ENCODE measurements around the gene ZNF775.

ZNF775 gene

GRCh38 chr7:150339409-150339809 is 39.7 kb upstream of the ZNF775 start:
- DNase-seq (ENCODE audit: low spot score) = no peak
- TF ChIP-seq, protein P1, sequence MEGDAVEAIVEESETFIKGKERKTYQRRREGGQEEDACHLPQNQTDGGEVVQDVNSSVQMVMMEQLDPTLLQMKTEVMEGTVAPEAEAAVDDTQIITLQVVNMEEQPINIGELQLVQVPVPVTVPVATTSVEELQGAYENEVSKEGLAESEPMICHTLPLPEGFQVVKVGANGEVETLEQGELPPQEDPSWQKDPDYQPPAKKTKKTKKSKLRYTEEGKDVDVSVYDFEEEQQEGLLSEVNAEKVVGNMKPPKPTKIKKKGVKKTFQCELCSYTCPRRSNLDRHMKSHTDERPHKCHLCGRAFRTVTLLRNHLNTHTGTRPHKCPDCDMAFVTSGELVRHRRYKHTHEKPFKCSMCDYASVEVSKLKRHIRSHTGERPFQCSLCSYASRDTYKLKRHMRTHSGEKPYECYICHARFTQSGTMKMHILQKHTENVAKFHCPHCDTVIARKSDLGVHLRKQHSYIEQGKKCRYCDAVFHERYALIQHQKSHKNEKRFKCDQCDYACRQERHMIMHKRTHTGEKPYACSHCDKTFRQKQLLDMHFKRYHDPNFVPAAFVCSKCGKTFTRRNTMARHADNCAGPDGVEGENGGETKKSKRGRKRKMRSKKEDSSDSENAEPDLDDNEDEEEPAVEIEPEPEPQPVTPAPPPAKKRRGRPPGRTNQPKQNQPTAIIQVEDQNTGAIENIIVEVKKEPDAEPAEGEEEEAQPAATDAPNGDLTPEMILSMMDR (IDR thresholded peaks at IDR 0.05; ENCODE audit: extremely low read depth, insufficient read depth, missing control alignments) = no peak
- in situ Hi-C loops (cut with MboI; ENCODE audit: low pct_unique_long_range_greater_than_20kb, low sequenced_read_pairs, unreplicated experiment) = no loop called here

- TF ChIP-seq, protein P1 (IDR thresholded peaks at IDR 0.05; ENCODE audit: extremely low read depth, insufficient read depth, missing control alignments) = no peak
- in situ Hi-C loops (cut with MboI; ENCODE audit: low pct_unique_long_range_greater_than_20kb, low sequenced_read_pairs, unreplicated experiment) = no loop called here
- DNase-seq (ENCODE audit: low spot score) = no peak
Measured at GRCh38 chr7:150340024-150340749, 38.9 kb upstream of the ZNF775 start.

DNA sequence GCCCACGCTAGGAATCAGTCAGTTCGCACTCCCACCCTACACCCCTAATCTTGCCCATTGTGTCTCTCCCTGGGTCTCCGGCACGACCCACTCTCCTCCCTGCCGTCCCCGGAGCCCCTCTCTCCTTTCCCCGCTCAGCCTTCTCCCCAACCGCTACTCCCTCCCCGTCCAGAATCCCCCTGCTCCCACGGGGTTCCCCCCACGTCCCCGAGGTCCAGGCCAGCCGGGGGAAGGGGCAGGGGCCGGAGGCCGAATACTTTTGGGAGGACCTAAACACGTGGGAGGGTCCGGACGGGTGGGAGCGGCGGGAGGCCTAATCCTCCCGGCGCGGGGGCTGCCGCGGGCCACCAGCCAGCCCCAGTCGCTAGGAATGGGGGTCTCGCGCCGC is 38.3 kb upstream of the ZNF775 start:
- in situ Hi-C loops (cut with MboI; ENCODE audit: low pct_unique_long_range_greater_than_20kb, low sequenced_read_pairs, unreplicated experiment) = no loop called here

DNA sequence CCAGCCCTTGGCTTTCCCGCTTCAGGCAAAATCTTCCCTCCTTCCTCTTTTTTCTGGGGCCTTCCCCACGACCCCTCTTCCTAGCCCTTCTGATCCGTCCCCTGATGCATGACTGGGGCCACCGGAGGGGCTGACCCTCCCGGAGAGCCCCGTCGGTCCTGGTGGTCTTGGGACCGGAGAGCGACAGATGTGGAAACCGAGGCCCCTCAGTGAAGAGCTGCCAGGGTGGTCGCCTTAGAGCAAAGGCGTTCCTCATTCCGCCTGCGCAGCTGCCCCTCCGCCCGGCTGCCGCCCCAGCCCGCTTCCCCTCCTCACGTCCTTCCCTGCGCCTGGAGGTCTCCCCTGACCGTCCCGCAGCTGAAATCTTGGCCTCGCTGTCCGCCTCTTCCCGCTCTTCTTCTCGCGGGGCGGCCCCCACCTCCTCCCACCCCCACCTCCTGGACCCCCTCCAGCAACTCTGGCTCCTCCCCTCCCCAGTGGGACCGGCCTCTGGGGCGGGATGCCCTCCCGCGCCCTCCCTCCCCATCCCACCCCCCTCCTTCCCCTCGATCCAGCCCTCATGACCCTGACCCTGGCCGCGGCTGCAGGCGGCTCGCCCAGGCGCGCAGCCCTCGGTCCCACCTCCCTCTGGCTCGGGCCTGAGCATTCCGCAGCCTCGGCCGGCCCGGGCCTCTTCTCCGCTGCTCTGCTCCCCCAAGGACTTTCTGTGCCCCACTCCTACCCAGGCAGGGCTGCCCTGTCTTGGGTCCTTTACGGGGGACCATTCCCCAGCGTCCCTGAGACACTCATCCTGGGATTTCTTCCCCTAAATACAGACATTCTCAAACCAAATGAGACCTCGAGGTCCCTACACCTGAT is 37.6 kb upstream of the ZNF775 start, which contains the start of gene RARRES2:
Gene RARRES2, minus strand, starts transcription at position 367 of the 858 bp plus-strand sequence. CDS start 1,020 bp downstream, outside the sequence.
- DNase-seq (ENCODE audit: low spot score) = no peak
- TF ChIP-seq, protein P1 (IDR thresholded peaks at IDR 0.05; ENCODE audit: extremely low read depth, insufficient read depth, missing control alignments) = no peak
- in situ Hi-C loops (cut with MboI; ENCODE audit: low pct_unique_long_range_greater_than_20kb, low sequenced_read_pairs, unreplicated experiment) = no loop called here

More for the DNA sequence above, 38.3 kb upstream of the ZNF775 start:
- DNase-seq (ENCODE audit: low spot score) = no peak
- TF ChIP-seq, protein P1 (IDR thresholded peaks at IDR 0.05; ENCODE audit: extremely low read depth, insufficient read depth, missing control alignments) = no peak

GRCh38 chr7:150342121-150342408 is 37.1 kb upstream of the ZNF775 start:
- no peak for DNase-seq (ENCODE audit: low spot score)
- in situ Hi-C loops (cut with MboI; ENCODE audit: low pct_unique_long_range_greater_than_20kb, low sequenced_read_pairs, unreplicated experiment) = no loop called here
- TF ChIP-seq, protein P1 (IDR thresholded peaks at IDR 0.05; ENCODE audit: extremely low read depth, insufficient read depth, missing control alignments) = no peak

GRCh38 chr7:150343225-150343624 is 35.9 kb upstream of the ZNF775 start:
- TF ChIP-seq, protein P1 (IDR thresholded peaks at IDR 0.05; ENCODE audit: extremely low read depth, insufficient read depth, missing control alignments) = no peak
- no peak for DNase-seq (ENCODE audit: low spot score)
- in situ Hi-C loops (cut with MboI; ENCODE audit: low pct_unique_long_range_greater_than_20kb, low sequenced_read_pairs, unreplicated experiment) = no loop called here

All from GM13977 (cell line).